GM12878 (cell line): ENCODE results near the gene SLC47A2. TPM values are rescaled to one million over a fixed set of nuclear protein-coding genes. Genes with fewer than 3 reads are reported as not detected.

Source experiments
- ATAC-seq: fragments of 200-7000 bp; cut with Tn5 transposase; 3 replicates; pipeline ENCODE4 v1.9.1; 2020; ENCODE audit warnings: mild to moderate bottlenecking, moderate library complexity
- BruUV-seq: library from RNA; stranded (reverse); fragments of 400-500 nt; replicated peaks from 2 replicates; lab custom pipeline; 2021; lab: Mats Ljungman, UMichigan
- CTCF ChIA-PET: fragments of 300-600 bp; sonication (Branson Sonifier 250); formaldehyde crosslinking; extraction: SDS; loops from one replicate; lab custom pipeline; 2021; ENCODE audit warnings: inconsistent platforms; lab: Yijun Ruan, JAX
- POLR2A ChIA-PET: fragments of 350-600 bp; formaldehyde crosslinking; extraction: SDS; loops from one replicate; lab custom pipeline; 2021; ENCODE audit warnings: inconsistent platforms; lab: Charles Lee
- RAD21 ChIA-PET: fragments of 300-600 bp; sonication (Branson Sonifier 250); formaldehyde crosslinking; loops from one replicate; lab custom pipeline; 2023; ENCODE audit warnings: antibody characterized with exemption; ENCODE audit not compliant: unreplicated experiment; lab: Charles Lee
- SMC1A ChIA-PET: fragments of 300-600 bp; sonication (Branson Sonifier 250); formaldehyde crosslinking; loops from one replicate; lab custom pipeline; 2023; ENCODE audit not compliant: unreplicated experiment, uncharacterized antibody; lab: Charles Lee
- DNase-seq: peaks from one replicate; pipeline ENCODE4 v3.0.0-alpha.2; 2011; ENCODE audit warnings: low read depth, low spot score
- FAIRE-seq: peaks from 3 replicates; lab custom pipeline; 2011; peaks lifted over from hg19 to GRCh38; lab: Jason Lieb, UNC
- H2AFZ ChIP-seq: 2 replicates; pipeline ENCODE4 v1.6.0; 2011; ENCODE audit warnings: low read depth, low read length, control low read depth; ENCODE audit not compliant: control insufficient read depth
- H3K27ac ChIP-seq: 2 replicates; pipeline ENCODE4 v1.5.1; 2011; ENCODE audit warnings: control low read depth; ENCODE audit not compliant: control insufficient read depth, insufficient read depth
- H3K27me3 ChIP-seq, 2 experiments: replicated peaks in 1 of 2; 2 replicates each; pipeline versions ENCODE4 v1.6.0 to v1.6.1; 2011; ENCODE audit warnings: low read length in 1 of 2; ENCODE audit not compliant: control insufficient read depth in 2 of 2, insufficient read depth in 2 of 2
- H3K36me3 ChIP-seq, 2 experiments: 2 replicates each; pipeline ENCODE4 v1.5.1; 2011; ENCODE audit warnings: low read length in 1 of 2; ENCODE audit not compliant: control insufficient read depth in 2 of 2, insufficient read depth in 2 of 2
- H3K4me1 ChIP-seq: 2 replicates; pipeline ENCODE4 v1.6.1; 2011; ENCODE audit warnings: mild to moderate bottlenecking, low read length, moderate library complexity, mixed read lengths; ENCODE audit not compliant: control insufficient read depth, insufficient read depth
- H3K4me2 ChIP-seq: 2 replicates; pipeline ENCODE4 v1.6.0; 2011; ENCODE audit warnings: control low read depth; ENCODE audit not compliant: control insufficient read depth, insufficient read depth
- H3K4me3 ChIP-seq: fragments of 200-600 bp; sonication (generic); 2 replicates; pipeline ENCODE4 v1.5.1; 2016
- H3K79me2 ChIP-seq: 2 replicates; pipeline ENCODE4 v1.6.0; 2011; ENCODE audit warnings: low read length; ENCODE audit not compliant: control insufficient read depth, insufficient read depth
- H3K9ac ChIP-seq: 2 replicates; pipeline ENCODE4 v1.8.0; 2011; ENCODE audit warnings: low read length, control low read depth, mixed read lengths; ENCODE audit not compliant: control insufficient read depth, insufficient read depth
- H3K9me3 ChIP-seq: replicated peaks from 3 replicates; pipeline ENCODE4 v1.5.1; 2011; ENCODE audit warnings: mild to moderate bottlenecking, low read length; ENCODE audit not compliant: control insufficient read depth, insufficient read depth
- H4K20me1 ChIP-seq: 2 replicates; pipeline ENCODE4 v1.6.0; 2011; ENCODE audit not compliant: control insufficient read depth, insufficient read depth
- ATF7 ChIP-seq: fragments of 450-650 bp; IDR thresholded peaks from 2 replicates; pipeline ENCODE4 v1.6.1; 2016; ENCODE audit warnings: low read depth, mild to moderate bottlenecking
- BACH1 ChIP-seq: fragments of 450-650 bp; IDR thresholded peaks from 2 replicates; pipeline ENCODE4 v1.6.1; 2017; ENCODE audit warnings: mild to moderate bottlenecking, borderline replicate concordance
- CBFB ChIP-seq: IDR thresholded peaks from 2 replicates; pipeline ENCODE4 v1.6.1; 2016; ENCODE audit warnings: antibody characterized with exemption, low read depth
- CHD4 ChIP-seq: fragments of 200-600 bp; sonication (generic); IDR thresholded peaks from 2 replicates; pipeline ENCODE4 v1.6.1; 2016; ENCODE audit warnings: mild to moderate bottlenecking
- HDGF ChIP-seq: fragments of 450-650 bp; IDR thresholded peaks from 2 replicates; pipeline ENCODE4 v1.6.1; 2016; ENCODE audit warnings: antibody characterized with exemption
- IKZF1 ChIP-seq: fragments of 450-650 bp; conservative IDR thresholded peaks from 2 replicates; pipeline ENCODE4 v1.6.1; 2017; ENCODE audit warnings: antibody characterized with exemption, mild to moderate bottlenecking
- KAT2A ChIP-seq: conservative IDR thresholded peaks from 2 replicates; pipeline ENCODE4 v1.6.1; 2011; ENCODE audit warnings: low read depth, low read length; ENCODE audit not compliant: control insufficient read depth
- LARP7 ChIP-seq: fragments of 450-650 bp; IDR thresholded peaks from 2 replicates; pipeline ENCODE4 v1.6.1; 2017; ENCODE audit warnings: mild to moderate bottlenecking
- MYB ChIP-seq: fragments of 150-350 bp; IDR thresholded peaks from 2 replicates; pipeline ENCODE4 v1.6.1; 2014; ENCODE audit warnings: mild to moderate bottlenecking, low read depth, low read length, borderline replicate concordance
- NFYA ChIP-seq: IDR thresholded peaks from 2 replicates; pipeline ENCODE4 v1.6.1; 2011; ENCODE audit warnings: low read depth, mild to moderate bottlenecking, low read length, improper control_type of control experiment, borderline replicate concordance
- NFYB ChIP-seq: IDR thresholded peaks from 2 replicates; pipeline ENCODE4 v1.6.1; 2011; ENCODE audit warnings: low read depth, mild to moderate bottlenecking, low read length, improper control_type of control experiment, moderate library complexity; ENCODE audit not compliant: insufficient read depth
- TCF7 ChIP-seq: IDR thresholded peaks from 2 replicates; pipeline ENCODE4 v1.6.1; 2014; ENCODE audit warnings: antibody characterized with exemption, borderline replicate concordance
- ZNF274 ChIP-seq: IDR thresholded peaks from one replicate; pipeline ENCODE4 v1.8.0; 2011; ENCODE audit not compliant: insufficient read length, insufficient read depth
- WGBS: methylation state at CpG from one replicate; pipeline ENCODE4 v1.1.6; 2016; ENCODE audit warnings: low lambda C conversion rate; ENCODE audit not compliant: insufficient replicate concordance, insufficient coverage; ENCODE audit errors: missing lambda C conversion rate; 5-methylcytosine and 5-hydroxymethylcytosine counted together
- in situ Hi-C: fragments of 300-500 bp; cut with MboI; formaldehyde crosslinking; loops from 9 replicates; pipeline ENCODE4 v1.14.3; 2018; ENCODE audit warnings: mixed read lengths
- intact Hi-C: fragments of 100-400 bp; cut with micrococcal nuclease; formaldehyde crosslinking; loops from one replicate; pipeline ENCODE4 v1.14.2; 2022; ENCODE audit not compliant: unreplicated experiment
- polyA plus RNA-seq, 11 experiments: library from polyadenylated mRNA; depleted of rRNA in 4 of 11; unstranded in 6 of 11; stranded (reverse) in 5 of 11; fragments of >200 nt; fragmentation: Nextera tagmentation in 4 of 11; fragmentation: Illumina TruSeq in 1 of 11; extraction: Ambion mirVana in 4 of 11; extraction: Trizol in 1 of 11; gene quantifications; 1 replicate in 1 of 11; 2 replicates in 10 of 11; pipeline versions ENCODE4 v1.2.1 to v1.2.3, GENCODE V29; 2011 to 2016; ENCODE audit warnings: inconsistent platforms in 2 of 11, missing spikeins in 2 of 11, low read depth in 1 of 11
- total RNA-seq, 4 experiments: library from RNA; depleted of rRNA in 3 of 4; stranded (reverse); fragments of >200 nt in 3 of 4; fragmentation: Illumina TruSeq in 1 of 4; extraction: Trizol in 1 of 4; gene quantifications; 2 replicates each; pipeline versions ENCODE4 v1.2.1 to v1.2.3, GENCODE V29; 2013 to 2021
- TF ChIP-seq, protein P1 (sequence below), 3 experiments: IDR thresholded peaks in 2 of 3; conservative IDR thresholded peaks in 1 of 3; 2 replicates each; pipeline ENCODE4 v1.5.1; 2011; ENCODE audit warnings: low read depth in 3 of 3, low read length in 3 of 3, mild to moderate bottlenecking in 3 of 3, control low read depth in 2 of 3, moderate library complexity in 2 of 3, inconsistent platforms in 1 of 3, mixed read lengths in 1 of 3; ENCODE audit not compliant: control insufficient read depth in 2 of 3, insufficient read depth in 1 of 3; ENCODE audit errors: extremely low read depth in 1 of 3
- TF ChIP-seq, protein P2 (sequence below): fragments of 450-650 bp; formaldehyde crosslinking; IDR thresholded peaks from 2 replicates; pipeline ENCODE4 v1.4.0; 2022; ENCODE audit warnings: mild to moderate bottlenecking, moderate library complexity
- TF ChIP-seq, protein P3 (sequence below): IDR thresholded peaks from 2 replicates; pipeline ENCODE4 v1.6.1; 2011; ENCODE audit warnings: borderline replicate concordance, low read depth, mild to moderate bottlenecking, moderate library complexity, mixed read lengths, low read length; ENCODE audit not compliant: insufficient read depth; ENCODE audit errors: extremely low read length

The SLC47A2 gene
- total and polyA plus RNA-seq, 10 of the 15 experiments (the other 5 are each of a cell fraction or from before 2014, with no cell fraction given) = not detected

DNA sequence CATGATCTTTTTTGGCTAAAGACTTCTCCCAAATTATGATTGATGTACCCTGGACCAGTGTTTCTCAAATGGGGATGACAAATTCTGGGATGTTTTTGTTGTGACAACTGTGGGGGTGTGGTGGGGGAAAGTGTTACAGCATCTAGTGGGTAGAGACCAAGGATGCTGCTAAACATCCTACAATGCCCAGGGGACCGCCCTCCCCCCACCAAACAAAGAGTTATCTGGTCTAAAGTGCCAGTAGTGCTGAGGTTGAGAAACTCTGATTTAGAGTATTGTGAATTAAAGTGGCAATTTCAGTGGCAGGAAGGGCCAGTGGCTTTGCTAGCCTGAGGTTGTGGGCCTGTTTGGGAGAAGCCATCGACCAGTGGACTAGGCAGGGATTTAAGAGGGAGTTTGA lies 33.3 kb downstream of the SLC47A2 start:
- Histone ChIP-seq H3K9me3 (no peaks in the 10 kb centered on the region), H3K4me3 (no peak overlapping the region), H4K20me1 (no peaks in the 10 kb centered on the region), H2AFZ (no peak overlapping the region), H3K4me1 (no peaks in the 10 kb centered on the region), H3K36me3 (peaks cover 0 to 3% of the 10 kb centered on the region in 2 experiments; a peak in 1 of 4 replicates), H3K9ac (no peak overlapping the region), H3K79me2 (no peaks in the 10 kb centered on the region), H3K27ac (no peak overlapping the region), H3K4me2 (no peak overlapping the region), H3K27me3 (no peaks in the 10 kb centered on the region)
- DNase-seq (no peak), ATAC-seq (no peak), FAIRE-seq (no peak)
- no peak for TF ChIP-seq CHD4
- TF ChIP-seq MYB = no peak
- no peak for TF ChIP-seq BACH1
- no peak for TF ChIP-seq ZNF274
- TF ChIP-seq, protein P1, sequence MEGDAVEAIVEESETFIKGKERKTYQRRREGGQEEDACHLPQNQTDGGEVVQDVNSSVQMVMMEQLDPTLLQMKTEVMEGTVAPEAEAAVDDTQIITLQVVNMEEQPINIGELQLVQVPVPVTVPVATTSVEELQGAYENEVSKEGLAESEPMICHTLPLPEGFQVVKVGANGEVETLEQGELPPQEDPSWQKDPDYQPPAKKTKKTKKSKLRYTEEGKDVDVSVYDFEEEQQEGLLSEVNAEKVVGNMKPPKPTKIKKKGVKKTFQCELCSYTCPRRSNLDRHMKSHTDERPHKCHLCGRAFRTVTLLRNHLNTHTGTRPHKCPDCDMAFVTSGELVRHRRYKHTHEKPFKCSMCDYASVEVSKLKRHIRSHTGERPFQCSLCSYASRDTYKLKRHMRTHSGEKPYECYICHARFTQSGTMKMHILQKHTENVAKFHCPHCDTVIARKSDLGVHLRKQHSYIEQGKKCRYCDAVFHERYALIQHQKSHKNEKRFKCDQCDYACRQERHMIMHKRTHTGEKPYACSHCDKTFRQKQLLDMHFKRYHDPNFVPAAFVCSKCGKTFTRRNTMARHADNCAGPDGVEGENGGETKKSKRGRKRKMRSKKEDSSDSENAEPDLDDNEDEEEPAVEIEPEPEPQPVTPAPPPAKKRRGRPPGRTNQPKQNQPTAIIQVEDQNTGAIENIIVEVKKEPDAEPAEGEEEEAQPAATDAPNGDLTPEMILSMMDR (IDR thresholded peaks at IDR 0.05 in 2 of 3, conservative IDR thresholded peaks at IDR 0.05 in 1 of 3; ENCODE audit: control insufficient read depth in 2 of 3, extremely low read depth in 1 of 3, insufficient read depth in 1 of 3, low read depth in 3 of 3, low read length in 3 of 3) = no peak
- no peak for TF ChIP-seq NFYB
- TF ChIP-seq, protein P2, sequence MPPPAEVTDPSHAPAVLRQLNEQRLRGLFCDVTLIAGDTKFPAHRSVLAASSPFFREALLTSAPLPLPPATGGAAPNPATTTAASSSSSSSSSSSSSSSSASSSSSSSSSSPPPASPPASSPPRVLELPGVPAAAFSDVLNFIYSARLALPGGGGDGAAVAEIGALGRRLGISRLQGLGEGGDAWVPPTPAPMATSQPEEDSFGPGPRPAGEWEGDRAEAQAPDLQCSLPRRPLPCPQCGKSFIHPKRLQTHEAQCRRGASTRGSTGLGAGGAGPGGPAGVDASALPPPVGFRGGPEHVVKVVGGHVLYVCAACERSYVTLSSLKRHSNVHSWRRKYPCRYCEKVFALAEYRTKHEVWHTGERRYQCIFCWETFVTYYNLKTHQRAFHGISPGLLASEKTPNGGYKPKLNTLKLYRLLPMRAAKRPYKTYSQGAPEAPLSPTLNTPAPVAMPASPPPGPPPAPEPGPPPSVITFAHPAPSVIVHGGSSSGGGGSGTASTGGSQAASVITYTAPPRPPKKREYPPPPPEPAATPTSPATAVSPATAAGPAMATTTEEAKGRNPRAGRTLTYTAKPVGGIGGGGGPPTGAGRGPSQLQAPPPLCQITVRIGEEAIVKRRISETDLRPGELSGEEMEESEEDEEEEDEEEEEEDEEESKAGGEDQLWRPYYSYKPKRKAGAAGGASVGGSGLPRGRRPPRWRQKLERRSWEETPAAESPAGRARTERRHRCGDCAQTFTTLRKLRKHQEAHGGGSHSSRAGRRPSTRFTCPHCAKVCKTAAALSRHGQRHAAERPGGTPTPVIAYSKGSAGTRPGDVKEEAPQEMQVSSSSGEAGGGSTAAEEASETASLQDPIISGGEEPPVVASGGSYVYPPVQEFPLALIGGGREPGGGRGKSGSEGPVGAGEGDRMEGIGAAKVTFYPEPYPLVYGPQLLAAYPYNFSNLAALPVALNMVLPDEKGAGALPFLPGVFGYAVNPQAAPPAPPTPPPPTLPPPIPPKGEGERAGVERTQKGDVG (CRISPR knock-in tag) = no peak
- TF ChIP-seq IKZF1 = no peak
- TF ChIP-seq, protein P3, sequence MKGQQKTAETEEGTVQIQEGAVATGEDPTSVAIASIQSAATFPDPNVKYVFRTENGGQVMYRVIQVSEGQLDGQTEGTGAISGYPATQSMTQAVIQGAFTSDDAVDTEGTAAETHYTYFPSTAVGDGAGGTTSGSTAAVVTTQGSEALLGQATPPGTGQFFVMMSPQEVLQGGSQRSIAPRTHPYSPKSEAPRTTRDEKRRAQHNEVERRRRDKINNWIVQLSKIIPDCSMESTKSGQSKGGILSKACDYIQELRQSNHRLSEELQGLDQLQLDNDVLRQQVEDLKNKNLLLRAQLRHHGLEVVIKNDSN = no peak
- no peak for TF ChIP-seq HDGF
- no peak for TF ChIP-seq ATF7
- TF ChIP-seq LARP7 = no peak
- TF ChIP-seq NFYA = no peak
- no peak for TF ChIP-seq TCF7
- TF ChIP-seq KAT2A = no peak
- TF ChIP-seq CBFB = no peak
- ChIA-PET RAD21 (no interaction called here), SMC1A (interaction anchor here (0.6 kb wide), 1 partner anchor 16 kb away, joined by 3 read pairs; no protein-coding TSS in a partner anchor), CTCF (no interaction called here), POLR2A (no interaction called here)
- no TSS peak for BruUV-seq
- intact Hi-C loops = no loop called here
- 71% methylated on average over 2 of the region's 2 CpGs for WGBS
- in situ Hi-C loops = no loop called here
